ENCODE results near the gene HACL1.

HACL1 gene

GRCh38 chr3:15520804-15521572 is 80.4 kb downstream of the HACL1 start:
- no peak for TF ChIP-seq REST (IDR thresholded peaks at IDR 0.05; ENCODE audit: low read depth)
- TF ChIP-seq CREB1 (IDR thresholded peaks at IDR 0.05; ENCODE audit: low read depth): no peak
- TF ChIP-seq TEAD4 (IDR thresholded peaks at IDR 0.05): no peak

GRCh38 chr3:15520185-15520584 is 81.2 kb downstream of the HACL1 start:
- TF ChIP-seq YY1 (IDR thresholded peaks at IDR 0.05; ENCODE audit: low read depth) (no peak), FOXM1 (IDR thresholded peaks at IDR 0.05; ENCODE audit: borderline replicate concordance, low read depth) (no peak), USF1 (IDR thresholded peaks at IDR 0.05) (no peak), TAF1 (IDR thresholded peaks at IDR 0.05; ENCODE audit: low read depth) (no peak), EP300 (IDR thresholded peaks at IDR 0.05; ENCODE audit: borderline replicate concordance) (no peak), TEAD4 (IDR thresholded peaks at IDR 0.05) (no peak), NFIC (IDR thresholded peaks at IDR 0.05) (no peak)

GRCh38 chr3:15519096-15519495 is 82.3 kb downstream of the HACL1 start:
- no peak for TF ChIP-seq MAX (IDR thresholded peaks at IDR 0.05)
- TF ChIP-seq EGR1 (IDR thresholded peaks at IDR 0.05): no peak
- no peak for TF ChIP-seq TCF12 (IDR thresholded peaks at IDR 0.05; ENCODE audit: low read depth)
- TF ChIP-seq ZBTB7A (IDR thresholded peaks at IDR 0.05; ENCODE audit: low read depth): no peak
- TF ChIP-seq REST (IDR thresholded peaks at IDR 0.05; ENCODE audit: low read depth): no peak
- no peak for TF ChIP-seq USF1 (IDR thresholded peaks at IDR 0.05)
- no peak for TF ChIP-seq RAD21 (IDR thresholded peaks at IDR 0.05; ENCODE audit: low read depth)
- no peak for TF ChIP-seq NFIC (IDR thresholded peaks at IDR 0.05)

GRCh38 chr3:15514663-15515340 is 86.6 kb downstream of the HACL1 start:
- TF ChIP-seq EP300 (IDR thresholded peaks at IDR 0.05; ENCODE audit: borderline replicate concordance) (no peak), TCF12 (IDR thresholded peaks at IDR 0.05; ENCODE audit: low read depth) (no peak), FOXM1 (IDR thresholded peaks at IDR 0.05; ENCODE audit: borderline replicate concordance, low read depth) (no peak), TAF1 (IDR thresholded peaks at IDR 0.05; ENCODE audit: low read depth) (no peak), TEAD4 (IDR thresholded peaks at IDR 0.05) (no peak), MAX (IDR thresholded peaks at IDR 0.05) (no peak), REST (IDR thresholded peaks at IDR 0.05; ENCODE audit: low read depth) (no peak)
